H9 (cell line): ENCODE measurements around the gene C2orf68. TPM values are rescaled to one million over a fixed set of nuclear protein-coding genes. Genes with fewer than 3 reads are reported as not detected.

Source experiments
- DNase-seq: peaks from one replicate; pipeline ENCODE4 v3.0.0-alpha.2; 2017
- H2AFZ ChIP-seq: one replicate; pipeline ENCODE4 v1.6.1; 2013; ENCODE audit warnings: mild to moderate bottlenecking, low read length, control low read depth, moderate library complexity
- H2AK5ac ChIP-seq: 2 replicates; pipeline ENCODE4 v1.6.1; 2013; ENCODE audit warnings: low read length, control low read depth, mixed read lengths; ENCODE audit not compliant: insufficient read length
- H2BK120ac ChIP-seq: one replicate; pipeline ENCODE4 v1.6.1; 2013; ENCODE audit warnings: low read depth, mild to moderate bottlenecking, low read length, control low read depth, inconsistent platforms; ENCODE audit not compliant: poor library complexity, severe bottlenecking
- H2BK12ac ChIP-seq: 2 replicates; pipeline ENCODE4 v1.6.1; 2013; ENCODE audit warnings: low read length, control low read depth, mixed read lengths, low read depth; ENCODE audit not compliant: insufficient read length
- H2BK15ac ChIP-seq: 2 replicates; pipeline ENCODE4 v1.6.1; 2013; ENCODE audit warnings: low read depth, low read length, control low read depth
- H2BK20ac ChIP-seq: one replicate; pipeline ENCODE4 v1.6.1; 2013; ENCODE audit warnings: low read depth, mild to moderate bottlenecking, low read length, control low read depth, inconsistent platforms; ENCODE audit not compliant: poor library complexity, severe bottlenecking
- H2BK5ac ChIP-seq: 2 replicates; pipeline ENCODE4 v1.6.1; 2013; ENCODE audit warnings: low read length, control low read depth, mixed read lengths; ENCODE audit not compliant: insufficient read length
- H3K14ac ChIP-seq: 2 replicates; pipeline ENCODE4 v1.6.1; 2013; ENCODE audit warnings: low read length, control low read depth; ENCODE audit not compliant: insufficient read depth
- H3K18ac ChIP-seq: 2 replicates; pipeline ENCODE4 v1.6.1; 2013; ENCODE audit warnings: low read depth, mild to moderate bottlenecking, mixed read lengths, low read length, control low read depth; ENCODE audit not compliant: insufficient read length
- H3K23ac ChIP-seq: 2 replicates; pipeline ENCODE4 v1.6.1; 2013; ENCODE audit warnings: low read length, control low read depth, mixed read lengths, low read depth; ENCODE audit not compliant: insufficient read length
- H3K23me2 ChIP-seq: 2 replicates; pipeline ENCODE4 v1.6.1; 2013; ENCODE audit warnings: low read depth, mild to moderate bottlenecking, mixed read lengths, low read length, control low read depth; ENCODE audit not compliant: insufficient read length, poor library complexity, severe bottlenecking
- H3K27ac ChIP-seq: 2 replicates; pipeline ENCODE4 v1.5.1; 2013; ENCODE audit warnings: low read length, control low read depth, mixed read lengths, low read depth; ENCODE audit not compliant: insufficient read length
- H3K27me3 ChIP-seq: 2 replicates; pipeline ENCODE4 v1.6.1; 2013; ENCODE audit warnings: low read length, control low read depth, inconsistent platforms; ENCODE audit not compliant: insufficient read depth
- H3K4ac ChIP-seq: 2 replicates; pipeline ENCODE4 v1.6.1; 2013; ENCODE audit warnings: low read depth, mild to moderate bottlenecking, control low read depth, inconsistent platforms, low read length, moderate library complexity
- H3K4me1 ChIP-seq: 2 replicates; pipeline ENCODE4 v1.6.1; 2013; ENCODE audit warnings: low read length, control low read depth, inconsistent platforms; ENCODE audit not compliant: insufficient read depth
- H3K4me2 ChIP-seq: 2 replicates; pipeline ENCODE4 v1.6.1; 2013; ENCODE audit warnings: low read length, control low read depth, mixed read lengths; ENCODE audit not compliant: insufficient read length, insufficient read depth
- H3K56ac ChIP-seq: 2 replicates; pipeline ENCODE4 v1.6.1; 2013; ENCODE audit warnings: low read depth, mild to moderate bottlenecking, mixed read lengths, low read length, control low read depth; ENCODE audit not compliant: insufficient read length
- H3K79me1 ChIP-seq: 2 replicates; pipeline ENCODE4 v1.6.1; 2013; ENCODE audit warnings: low read depth, mild to moderate bottlenecking, moderate library complexity, low read length, control low read depth, inconsistent platforms; ENCODE audit not compliant: insufficient read depth, poor library complexity, severe bottlenecking
- H3K79me2 ChIP-seq: 2 replicates; pipeline ENCODE4 v1.6.1; 2013; ENCODE audit warnings: low read length, control low read depth, inconsistent platforms; ENCODE audit not compliant: insufficient read depth
- H3K9ac ChIP-seq: 2 replicates; pipeline ENCODE4 v1.6.1; 2013; ENCODE audit warnings: low read length, control low read depth, mixed read lengths; ENCODE audit not compliant: insufficient read length; ENCODE audit errors: extremely low read depth
- H3K9me3 ChIP-seq: one replicate; pipeline ENCODE4 v1.6.1; 2013; ENCODE audit warnings: low read depth, low read length, inconsistent platforms; ENCODE audit not compliant: control insufficient read depth
- H3T11ph ChIP-seq: one replicate; pipeline ENCODE4 v1.6.1; 2013; ENCODE audit warnings: mild to moderate bottlenecking, low read length, control low read depth, inconsistent platforms
- H4K20me1 ChIP-seq: one replicate; pipeline ENCODE4 v1.6.1; 2013; ENCODE audit not compliant: control insufficient read depth, insufficient read length, insufficient read depth
- H4K5ac ChIP-seq: 2 replicates; pipeline ENCODE4 v1.6.1; 2013; ENCODE audit warnings: low read depth, mild to moderate bottlenecking, mixed read lengths, low read length, control low read depth; ENCODE audit not compliant: insufficient read length
- H4K8ac ChIP-seq: replicated peaks from 2 replicates; pipeline ENCODE4 v1.6.1; 2013; ENCODE audit warnings: low read length, control low read depth, mixed read lengths, low read depth; ENCODE audit not compliant: insufficient read length
- H4K91ac ChIP-seq: 2 replicates; pipeline ENCODE4 v1.6.1; 2013; ENCODE audit warnings: low read depth, mild to moderate bottlenecking, moderate library complexity, mixed read lengths, low read length, control low read depth; ENCODE audit not compliant: insufficient read length
- H3K27ac Mint-ChIP-seq, 3 experiments: 2 replicates in 2 of 3; 3 replicates in 1 of 3; pipeline ENCODE4 v1.8.0; 2020 to 2021; ENCODE audit warnings: mixed read lengths in 3 of 3, mild to moderate bottlenecking in 1 of 3, moderate library complexity in 1 of 3
- H3K27me3 Mint-ChIP-seq: 2 replicates; pipeline ENCODE4 v1.8.0; 2021; ENCODE audit warnings: low read depth, mild to moderate bottlenecking, moderate library complexity, mixed read lengths
- H3K36me3 Mint-ChIP-seq, 3 experiments: 2 replicates in 2 of 3; 3 replicates in 1 of 3; pipeline ENCODE4 v1.8.0; 2020 to 2021; ENCODE audit warnings: low read depth in 3 of 3, mixed read lengths in 3 of 3; ENCODE audit not compliant: insufficient read depth in 1 of 3
- H3K4me1 Mint-ChIP-seq, 2 experiments: 2 replicates each; pipeline ENCODE4 v1.8.0; 2020; ENCODE audit warnings: mixed read lengths in 2 of 2
- H3K4me3 Mint-ChIP-seq, 2 experiments: 2 replicates in 1 of 2; 3 replicates in 1 of 2; pipeline ENCODE4 v1.8.0; 2020 to 2021; ENCODE audit warnings: mild to moderate bottlenecking in 2 of 2, mixed read lengths in 2 of 2, moderate library complexity in 1 of 2
- H3K9me3 Mint-ChIP-seq, 2 experiments: 2 replicates in 1 of 2; 3 replicates in 1 of 2; pipeline ENCODE4 v1.8.0; 2020; ENCODE audit warnings: mild to moderate bottlenecking in 2 of 2, mixed read lengths in 2 of 2, moderate library complexity in 1 of 2
- CTCF ChIP-seq: fragments of 200-600 bp; sonication (generic); conservative IDR thresholded peaks from 3 replicates; pipeline ENCODE4 v1.8.0; 2021; ENCODE audit warnings: antibody characterized with exemption, mild to moderate bottlenecking
- WGBS: extraction: QIAGEN DNeasy Blood & Tissue Kit; methylation state at CpG from one replicate; pipeline ENCODE4 v1.1.7; 2013; ENCODE audit warnings: missing lambda C conversion rate, low lambda C conversion rate, mixed read lengths; ENCODE audit not compliant: insufficient read length; ENCODE audit errors: extremely low coverage; 5-methylcytosine and 5-hydroxymethylcytosine counted together
- total RNA-seq: library from RNA; stranded (reverse); gene quantifications from 2 replicates; pipeline ENCODE4 v1.2.1, GENCODE V29; 2021

C2orf68 gene
- total RNA-seq, 1 experiment from 2014 or later, result 39.6 TPM

- Histone ChIP-seq H3K14ac (peak within 1 kb of the TSS; percentile 87; the same call in 1 of the 2 replicates), H3K4me2 (peak within 1 kb of the TSS; percentile 81), H2BK5ac (no peak within 1 kb of the TSS), H2BK15ac (no peak within 1 kb of the TSS), H2BK20ac (no peak within 1 kb of the TSS), H3K9ac (peak within 1 kb of the TSS; percentile 96), H4K91ac (no peak within 1 kb of the TSS), H3K23ac (no peak within 1 kb of the TSS), H2BK12ac (no peak within 1 kb of the TSS), H3K56ac (no peak within 1 kb of the TSS), H3K79me2 (no peaks in the 10 kb centered on the region), H3T11ph (no peak within 1 kb of the TSS), H4K8ac (no peak within 1 kb of the TSS), H2BK120ac (no peak within 1 kb of the TSS), H3K27ac (no peak within 1 kb of the TSS), H3K9me3 (no peaks in the 10 kb centered on the region), H3K79me1 (no peaks in the 10 kb centered on the region), H3K4me1 (no peaks in the 10 kb centered on the region), H3K23me2 (peaks cover 9% of the 10 kb centered on the region), H2AFZ (no peak within 1 kb of the TSS), H3K27me3 (no peaks in the 10 kb centered on the region), H3K4ac (no peak within 1 kb of the TSS), H4K20me1 (no peaks in the 10 kb centered on the region), H3K18ac (peak within 1 kb of the TSS; percentile 94), H2AK5ac (no peak within 1 kb of the TSS), H4K5ac (no peak within 1 kb of the TSS)
- no peak for TF ChIP-seq CTCF
- Mint-ChIP-seq H3K36me3 (peaks cover 0 to 24% (median 21%) of the 10 kb centered on the region in 3 experiments; a peak in 5 of 7 replicates), H3K9me3 (no peaks in the 10 kb centered on the region), H3K27me3 (peaks cover 11% of the 10 kb centered on the region), H3K4me1 (peaks cover 17 to 18% of the 10 kb centered on the region in 2 experiments), H3K27ac (peak within 1 kb of the TSS; percentile 76 to 99 (median 97)), H3K4me3 (peak within 1 kb of the TSS; percentile 99)
- WGBS, result no CpG with 5 or more reads among the region's 47 CpGs
- peak; percentile 97 for DNase-seq
These were observed 16.4 kb downstream of the C2orf68 start, which contains the start of gene RNF181 for GRCh38 chr2:85595301-85596025. Gene RNF181, plus strand, starts transcription at chr2:85595745. Its CDS starts 19 bp downstream, at chr2:85595764.
